Endothelial cell of umbilical vein (primary cell): ENCODE data around the gene ARID1B. TPM values are rescaled to one million over a fixed set of nuclear protein-coding genes. Genes with fewer than 3 reads are reported as not detected.

Source experiments
- BruUV-seq: library from RNA; stranded (reverse); fragments of 400-500 nt; replicated peaks from 2 replicates; lab custom pipeline; 2021; lab: Mats Ljungman, UMichigan
- CTCF ChIA-PET: fragments of 300-600, 350-600 bp; sonication (Branson Sonifier 250); formaldehyde crosslinking; loops from one replicate; lab custom pipeline; 2021; ENCODE audit warnings: antibody characterized with exemption, inconsistent platforms; lab: Charles Lee
- POLR2A ChIA-PET: fragments of 300-600, 350-600 bp; sonication (Branson Sonifier 250); formaldehyde crosslinking; loops from one replicate; lab custom pipeline; 2021; ENCODE audit warnings: antibody characterized with exemption, inconsistent platforms; lab: Charles Lee
- DNase-seq: peaks from one replicate; pipeline ENCODE4 v3.0.0-alpha.2; 2011; ENCODE audit warnings: low read depth, low spot score
- FAIRE-seq: peaks from 2 replicates; lab custom pipeline; 2011; peaks lifted over from hg19 to GRCh38; lab: Jason Lieb, UNC
- H2AFZ ChIP-seq: 2 replicates; pipeline ENCODE4 v1.6.0; 2012; ENCODE audit warnings: low read depth, low read length, control low read depth, inconsistent platforms
- H3K27ac ChIP-seq: 2 replicates; pipeline ENCODE4 v1.5.1; 2011; ENCODE audit warnings: low read depth, mild to moderate bottlenecking, control low read depth, low read length, moderate library complexity; ENCODE audit not compliant: insufficient read depth
- H3K27me3 ChIP-seq, 2 experiments: 2 replicates each; pipeline versions ENCODE4 v1.6.0 to v1.6.1; 2011; ENCODE audit warnings: low read length in 2 of 2, mixed read lengths in 1 of 2; ENCODE audit not compliant: control insufficient read depth in 2 of 2, insufficient read depth in 2 of 2
- H3K36me3 ChIP-seq, 2 experiments: 2 replicates in 1 of 2; 3 replicates in 1 of 2; pipeline ENCODE4 v1.5.1; 2011; ENCODE audit warnings: low read length in 2 of 2, mild to moderate bottlenecking in 1 of 2, moderate library complexity in 1 of 2; ENCODE audit not compliant: control insufficient read depth in 2 of 2, insufficient read depth in 2 of 2; ENCODE audit errors: extremely low read depth in 1 of 2
- H3K4me1 ChIP-seq: 3 replicates; pipeline ENCODE4 v1.5.1; 2011; ENCODE audit warnings: mild to moderate bottlenecking, low read length; ENCODE audit not compliant: control insufficient read depth, insufficient read depth; ENCODE audit errors: extremely low read depth
- H3K4me2 ChIP-seq: 2 replicates; pipeline ENCODE4 v1.6.1; 2011; ENCODE audit warnings: low read length, control low read depth, mixed read lengths; ENCODE audit not compliant: insufficient read depth
- H3K4me3 ChIP-seq, 3 experiments: fragments of 200-600 bp in 1 of 3; sonication (generic), shearing (Covaris generic) in 1 of 3; replicated peaks in 1 of 3; 2 replicates each; pipeline ENCODE4 v1.5.1; 2011 to 2016; ENCODE audit warnings: control low read depth in 3 of 3, low read length in 3 of 3, mild to moderate bottlenecking in 2 of 3, inconsistent platforms in 1 of 3, low read depth in 1 of 3, moderate library complexity in 1 of 3; ENCODE audit not compliant: insufficient read depth in 1 of 3
- H3K79me2 ChIP-seq: 2 replicates; pipeline ENCODE4 v1.6.0; 2012; ENCODE audit warnings: low read length, inconsistent platforms; ENCODE audit not compliant: control insufficient read depth, insufficient read depth
- H3K9ac ChIP-seq: replicated peaks from 2 replicates; pipeline ENCODE3; 2011; ENCODE audit warnings: low read length, control low read depth; ENCODE audit not compliant: insufficient read depth; ENCODE audit errors: extremely low read depth
- H3K9me1 ChIP-seq: replicated peaks from 3 replicates; pipeline ENCODE4 v1.6.0; 2011; ENCODE audit warnings: mild to moderate bottlenecking, low read length; ENCODE audit not compliant: control insufficient read depth, insufficient read depth; ENCODE audit errors: extremely low read depth
- H3K9me3 ChIP-seq: replicated peaks from 2 replicates; pipeline ENCODE4 v1.5.1; 2012; ENCODE audit warnings: low read length, inconsistent platforms; ENCODE audit not compliant: control insufficient read depth, insufficient read depth
- H4K20me1 ChIP-seq: replicated peaks from 2 replicates; pipeline ENCODE3; 2011; ENCODE audit warnings: mild to moderate bottlenecking, low read length; ENCODE audit not compliant: control insufficient read depth, insufficient read depth; ENCODE audit errors: extremely low read depth
- CTCF ChIP-seq, 2 donors: IDR thresholded peaks; 1 replicate in 1 of 2; 2 replicates in 1 of 2; pipeline ENCODE4 v1.5.1; 2011; ENCODE audit warnings: low read length in 2 of 2, mild to moderate bottlenecking in 2 of 2, moderate library complexity in 2 of 2, control low read depth in 1 of 2, inconsistent platforms in 1 of 2, low read depth in 1 of 2; ENCODE audit not compliant: insufficient read depth in 1 of 2; ENCODE audit errors: extremely low read depth in 1 of 2
- EZH2 ChIP-seq: IDR thresholded peaks from 2 replicates; pipeline ENCODE4 v1.6.1; 2012; ENCODE audit warnings: borderline replicate concordance, low read depth, mild to moderate bottlenecking, moderate library complexity, low read length, inconsistent platforms; ENCODE audit not compliant: severe bottlenecking
- GATA2 ChIP-seq: IDR thresholded peaks from 2 replicates; pipeline ENCODE4 v1.7.0; 2011; ENCODE audit warnings: low read depth, mild to moderate bottlenecking, moderate library complexity, mixed read lengths, low read length; ENCODE audit not compliant: insufficient read length, insufficient read depth
- JUN ChIP-seq: IDR thresholded peaks from 2 replicates; pipeline ENCODE4 v1.6.1; 2011; ENCODE audit warnings: borderline replicate concordance, low read depth; ENCODE audit not compliant: insufficient read length, insufficient read depth
- POLR2A ChIP-seq: IDR thresholded peaks from 2 replicates; pipeline ENCODE4 v1.6.1; 2012; ENCODE audit warnings: low read depth, mild to moderate bottlenecking, control low read depth, low read length
- POLR2AphosphoS5 ChIP-seq: IDR thresholded peaks from 2 replicates; pipeline ENCODE4 v1.6.1; 2012; ENCODE audit warnings: low read depth, mild to moderate bottlenecking, control low read depth, low read length, moderate library complexity; ENCODE audit not compliant: insufficient read depth
- dilution Hi-C: fragments of 300-500 bp; cut with MboI; formaldehyde crosslinking; loops from one replicate; pipeline ENCODE4 v1.15.0; 2019; ENCODE audit warnings: low sequenced_read_pairs; ENCODE audit not compliant: extremely low pct_ligation_motif_present
- intact Hi-C: fragments of 100-400 bp; cut with micrococcal nuclease; formaldehyde crosslinking; loops from one replicate; pipeline ENCODE4 v1.10.0; 2022
- polyA plus RNA-seq, 4 experiments: library from polyadenylated mRNA; depleted of rRNA in 3 of 4; stranded (reverse) in 3 of 4; unstranded in 1 of 4; fragments of >200 nt; gene quantifications; 2 replicates each; pipeline versions ENCODE4 v1.2.1 to v1.2.3, GENCODE V29; 2011 to 2012; ENCODE audit warnings: missing spikeins in 1 of 4
- total RNA-seq: library from RNA; stranded (reverse); gene quantifications from 2 replicates; pipeline ENCODE4 v1.2.3, GENCODE V29; 2021
- TF ChIP-seq, protein P1 (sequence below): IDR thresholded peaks from 2 replicates; pipeline ENCODE4 v1.6.1; 2011; ENCODE audit not compliant: insufficient read depth, insufficient read length

Gene ARID1B
- total and polyA plus RNA-seq, 2 donors (not counting 3 experiments of a cell fraction or from before 2014, with no cell fraction given), result 21.8 to 89.5 TPM

DNA sequence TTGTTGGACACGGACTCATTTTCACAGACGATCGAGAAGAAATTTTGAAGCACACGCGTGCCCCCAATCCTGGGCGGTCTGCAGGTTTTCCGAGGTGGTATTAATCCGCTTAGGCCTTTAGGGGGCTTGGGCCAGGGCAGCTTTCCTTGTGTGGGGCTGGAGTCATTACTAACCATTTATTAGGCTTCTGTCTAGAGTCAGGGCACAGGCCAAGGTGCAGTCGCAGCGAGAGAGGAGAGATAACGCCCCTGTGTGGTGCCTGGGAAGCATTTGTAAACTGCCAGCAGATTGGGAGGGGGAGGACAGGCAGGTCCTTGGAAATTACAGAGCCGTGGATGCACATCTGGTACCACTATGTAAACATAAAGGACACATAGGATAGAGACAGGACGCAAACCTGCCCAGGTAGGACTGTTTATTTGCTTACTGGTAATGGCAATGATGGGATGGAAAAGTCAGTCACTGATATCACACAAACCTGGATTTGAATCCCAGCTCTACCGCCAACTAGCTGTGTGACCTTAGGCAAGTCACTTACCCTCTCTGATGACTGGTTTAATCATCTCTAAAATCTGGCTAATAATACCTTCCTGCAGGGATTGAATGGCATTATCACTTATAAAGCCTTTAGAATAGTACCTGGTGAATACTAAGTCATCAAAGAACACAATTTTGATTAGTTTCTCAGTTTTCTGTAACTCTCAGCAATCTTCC, 469.8 kb downstream of the ARID1B start:
- dilution Hi-C loops (no loop called here), intact Hi-C loops (no loop called here)
- FAIRE-seq (no peak), DNase-seq (no peak)
- H3K4me1 ChIP-seq, result no peaks in the 10 kb centered on the region
- no TSS peak for BruUV-seq
- no peaks in the 10 kb centered on the region for H3K9me1 ChIP-seq
- ChIA-PET CTCF (no interaction called here), POLR2A (no interaction called here)
- H3K4me2 ChIP-seq, result no peak overlapping the region
- no peak overlapping the region for H3K9ac ChIP-seq
- H3K36me3 ChIP-seq, result no peaks in the 10 kb centered on the region
- H4K20me1 ChIP-seq, result no peaks in the 10 kb centered on the region
- H3K4me3 ChIP-seq, result no peak overlapping the region
- TF ChIP-seq POLR2A (no peak), JUN (no peak), CTCF (IDR thresholded peaks at IDR 0.05; ENCODE audit: extremely low read depth in 1 of 2, insufficient read depth in 1 of 2, low read depth in 1 of 2, low read length in 2 of 2) (no peak), GATA2 (no peak), POLR2AphosphoS5 (no peak), EZH2 (no peak)
- TF ChIP-seq, protein P1, sequence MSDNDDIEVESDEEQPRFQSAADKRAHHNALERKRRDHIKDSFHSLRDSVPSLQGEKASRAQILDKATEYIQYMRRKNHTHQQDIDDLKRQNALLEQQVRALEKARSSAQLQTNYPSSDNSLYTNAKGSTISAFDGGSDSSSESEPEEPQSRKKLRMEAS, result no peak
- H3K79me2 ChIP-seq, result no peaks in the 10 kb centered on the region
- no peak overlapping the region for H2AFZ ChIP-seq
- H3K9me3 ChIP-seq, result peaks cover 2% of the 10 kb centered on the region
- H3K27ac ChIP-seq, result no peak overlapping the region
- H3K27me3 ChIP-seq, result peaks cover 15 to 19% of the 10 kb centered on the region in 2 experiments
